Measurements from ENCODE around the gene LRRC56. TPM values are rescaled to one million over a fixed set of nuclear protein-coding genes. Genes with fewer than 3 reads are reported as not detected.
A peak's percentile ranks its signal among the peaks of the same experiment; 100 is the strongest.

The LRRC56 gene
- polyA plus RNA-seq, 2 of the 4 experiments (the other 2 are of a cell fraction): 0.32 to 1.0 TPM

- no peaks in the 10 kb centered on the region for H3K9me3 ChIP-seq
- TF ChIP-seq MAFK (IDR thresholded peaks at IDR 0.05; ENCODE audit: partially characterized antibody) (peak; percentile 32), RNF2 (IDR thresholded peaks at IDR 0.05; ENCODE audit: borderline replicate concordance, low read depth) (no peak), POLR2A (IDR thresholded peaks at IDR 0.05; ENCODE audit: low read length) (no peak), TP53 (CRISPR knock-in tag; IDR thresholded peaks at IDR 0.05) (no peak), ZNF302 (CRISPR knock-in tag; IDR thresholded peaks at IDR 0.05) (no peak), NFE2L2 (conservative IDR thresholded peaks at IDR 0.05; ENCODE audit: low read length) (no peak), HEYL (CRISPR knock-in tag; IDR thresholded peaks at IDR 0.05) (no peak), HMGXB4 (CRISPR knock-in tag; IDR thresholded peaks at IDR 0.05; ENCODE audit: borderline replicate concordance) (no peak), HOXA7 (CRISPR knock-in tag; IDR thresholded peaks at IDR 0.05) (no peak), CBX2 (IDR thresholded peaks at IDR 0.05; ENCODE audit: borderline replicate concordance, low read depth) (no peak)
- TF ChIP-seq, protein P1, sequence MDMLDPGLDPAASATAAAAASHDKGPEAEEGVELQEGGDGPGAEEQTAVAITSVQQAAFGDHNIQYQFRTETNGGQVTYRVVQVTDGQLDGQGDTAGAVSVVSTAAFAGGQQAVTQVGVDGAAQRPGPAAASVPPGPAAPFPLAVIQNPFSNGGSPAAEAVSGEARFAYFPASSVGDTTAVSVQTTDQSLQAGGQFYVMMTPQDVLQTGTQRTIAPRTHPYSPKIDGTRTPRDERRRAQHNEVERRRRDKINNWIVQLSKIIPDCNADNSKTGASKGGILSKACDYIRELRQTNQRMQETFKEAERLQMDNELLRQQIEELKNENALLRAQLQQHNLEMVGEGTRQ (IDR thresholded peaks at IDR 0.05): no peak
- TF ChIP-seq, protein P2, sequence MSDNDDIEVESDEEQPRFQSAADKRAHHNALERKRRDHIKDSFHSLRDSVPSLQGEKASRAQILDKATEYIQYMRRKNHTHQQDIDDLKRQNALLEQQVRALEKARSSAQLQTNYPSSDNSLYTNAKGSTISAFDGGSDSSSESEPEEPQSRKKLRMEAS (IDR thresholded peaks at IDR 0.05): 0 out of 2 replicates have a peak, but pooled peaks have one; percentile 43
- FAIRE-seq (no peak), DNase-seq (ENCODE audit: low read depth in 1 of 2, low spot score in 1 of 2) (no peak), ATAC-seq (peak; percentile 14 to 18; a peak in 5 of 6 replicates)
- ChIA-PET CTCF (interaction anchor here (1.2 to 5.8 kb wide), 4 partner anchors 13 to 21 kb away, joined by 3 to 40 read pairs (median 11); no protein-coding TSS in a partner anchor), POLR2A (interaction anchor here (0.5 kb wide), 1 partner anchor 36 kb away, joined by 6 read pairs; no protein-coding TSS in a partner anchor)
- H3K27ac ChIP-seq: peak overlapping the region; percentile 95 to 98
- 11% methylated on average over 24 of the region's 66 CpGs for WGBS (ENCODE audit: missing lambda C conversion rate)
- peak overlapping the region; percentile 97 for H3K4me2 ChIP-seq
- peak overlapping the region; percentile 89 for H3K4me3 ChIP-seq
- H3K4me1 ChIP-seq: peaks cover 12% of the 10 kb centered on the region
Observed at GRCh38 chr11:534396-535209, 2.7 kb upstream of the LRRC56 start.

DNA sequence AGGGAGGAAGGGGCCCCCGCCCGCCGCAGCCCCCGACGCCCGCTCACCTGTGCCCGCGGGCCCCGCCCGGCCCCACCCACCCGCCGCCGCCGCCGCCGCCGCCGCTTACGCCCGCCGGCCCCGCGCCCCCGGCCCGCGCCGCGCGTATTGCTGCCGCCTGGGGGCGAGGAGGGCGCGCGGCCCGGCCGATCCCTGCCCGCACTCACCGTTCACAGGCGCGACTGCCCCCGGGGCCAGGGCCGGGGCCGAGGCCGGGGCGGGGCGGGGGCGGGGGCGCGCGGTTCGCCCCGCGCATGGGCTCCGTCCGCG is 2.2 kb upstream of the LRRC56 start:
- H3K4me1 ChIP-seq: peaks cover 12% of the 10 kb centered on the region
- peak overlapping the region; percentile 89 for H3K4me3 ChIP-seq
- ChIA-PET POLR2A (interaction anchor here (0.8 to 1.2 kb wide), 5 partner anchors 10 to 328 kb away, joined by 3 to 4 read pairs (median 4); partner anchors contain the start of genes BET1L, PHRF1 and RIC8A), CTCF (interaction anchor here (1.2 to 5.8 kb wide), 3 partner anchors 17 to 20 kb away, joined by 3 to 40 read pairs (median 9); no protein-coding TSS in a partner anchor)
- peak overlapping the region; percentile 97 for H3K4me2 ChIP-seq
- no CpG with 5 or more reads among the region's 56 CpGs for whole genome bisulfite sequencing (ENCODE audit: missing lambda C conversion rate)
- TF ChIP-seq, protein P2 (IDR thresholded peaks at IDR 0.05): no peak
- TF ChIP-seq NFE2L2 (conservative IDR thresholded peaks at IDR 0.05; ENCODE audit: low read length): no peak
- TF ChIP-seq TP53 (CRISPR knock-in tag; IDR thresholded peaks at IDR 0.05): no peak
- TF ChIP-seq CTCF (IDR thresholded peaks at IDR 0.05): 0 out of 3 replicates have a peak, but pooled peaks have one; percentile 10
- TF ChIP-seq TFCP2L1 (CRISPR knock-in tag; IDR thresholded peaks at IDR 0.05): no peak
- no peak for TF ChIP-seq HOXA7 (CRISPR knock-in tag; IDR thresholded peaks at IDR 0.05)
- no peak for TF ChIP-seq POLR2A (IDR thresholded peaks at IDR 0.05; ENCODE audit: low read length)
- no peak for TF ChIP-seq MAZ (IDR thresholded peaks at IDR 0.05; ENCODE audit: borderline replicate concordance, low read depth, low read length)
- H3K27ac ChIP-seq: peak overlapping the region; percentile 95 to 98
- ATAC-seq (peak in 1 of 2 experiments; percentile 35; a peak in 3 of 6 replicates), FAIRE-seq (no peak), DNase-seq (ENCODE audit: low read depth in 1 of 2, low spot score in 1 of 2) (peak in 1 of 2 experiments; percentile 35)
- no peaks in the 10 kb centered on the region for H3K9me3 ChIP-seq
